Suprapubic skin (tissue), 4 donors: ENCODE data around the gene NRP1. TPM values are rescaled to one million over a fixed set of nuclear protein-coding genes. Genes with fewer than 3 reads are reported as not detected.

Experiments used
- DNase-seq, 2 donors: peaks; one replicate each; pipeline ENCODE4 v3.0.0-alpha.2; 2019; ENCODE audit warnings: low spot score in 2 of 2
- H3K27ac ChIP-seq: fragments of 200-600 bp; sonication (generic); one replicate; pipeline ENCODE4 v1.5.1; 2019
- H3K27me3 ChIP-seq: fragments of 200-600 bp; sonication (generic); one replicate; pipeline ENCODE4 v1.5.1; 2019
- H3K36me3 ChIP-seq: fragments of 200-600 bp; sonication (generic); one replicate; pipeline ENCODE4 v1.5.1; 2019
- H3K4me1 ChIP-seq: fragments of 200-600 bp; sonication (generic); one replicate; pipeline ENCODE4 v1.5.1; 2019
- H3K4me3 ChIP-seq: fragments of 200-600 bp; sonication (generic); one replicate; pipeline ENCODE4 v1.5.1; 2019; ENCODE audit warnings: mild to moderate bottlenecking
- H3K9me3 ChIP-seq: fragments of 200-600 bp; sonication (generic); one replicate; pipeline ENCODE4 v1.5.1; 2019
- EP300 ChIP-seq: sonication (generic); formaldehyde crosslinking; IDR thresholded peaks from one replicate; pipeline ENCODE4 v1.6.1; 2017; ENCODE audit warnings: antibody characterized with exemption
- POLR2A ChIP-seq, 2 donors: fragments of 450-650 bp; IDR thresholded peaks; one replicate each; pipeline ENCODE4 v1.6.1; 2017; ENCODE audit warnings: antibody characterized with exemption in 2 of 2, mild to moderate bottlenecking in 2 of 2, moderate library complexity in 2 of 2
- POLR2AphosphoS5 ChIP-seq, 3 donors: sonication (generic); formaldehyde crosslinking; IDR thresholded peaks; one replicate each; pipeline ENCODE4 v1.6.1; 2017; ENCODE audit warnings: antibody characterized with exemption in 3 of 3
- WGBS: methylation state at CpG from one replicate; pipeline ENCODE4 v1.1.5; 2018; 5-methylcytosine and 5-hydroxymethylcytosine counted together
- total RNA-seq, 4 donors: library from RNA; depleted of rRNA; stranded (reverse); fragments of >200 nt; gene quantifications; one replicate each; pipeline ENCODE4 v1.1.0, GENCODE V29; 2016
- TF ChIP-seq, protein P1 (sequence below), 2 donors: fragments of 200-600 bp in 1 of 2; fragments of 450-650 bp in 1 of 2; sonication (generic) in 1 of 2; IDR thresholded peaks; one replicate each; pipeline ENCODE4 v1.5.1; 2016 to 2019; ENCODE audit warnings: antibody characterized with exemption in 2 of 2, mild to moderate bottlenecking in 1 of 2, moderate library complexity in 1 of 2

Gene NRP1
- total RNA-seq, 4 donors from 2014 or later: 9.5 to 23.7 (median 18.2) TPM

GRCh38 chr10:33180390-33180789, 154.1 kb downstream of the NRP1 start:
- Histone ChIP-seq H3K36me3 (peaks cover 30% of the 10 kb centered on the region), H3K9me3 (no peaks in the 10 kb centered on the region), H3K4me3 (no peak overlapping the region), H3K4me1 (no peaks in the 10 kb centered on the region), H3K27ac (no peak overlapping the region), H3K27me3 (no peaks in the 10 kb centered on the region)
- no peak for TF ChIP-seq EP300
- TF ChIP-seq, protein P1, sequence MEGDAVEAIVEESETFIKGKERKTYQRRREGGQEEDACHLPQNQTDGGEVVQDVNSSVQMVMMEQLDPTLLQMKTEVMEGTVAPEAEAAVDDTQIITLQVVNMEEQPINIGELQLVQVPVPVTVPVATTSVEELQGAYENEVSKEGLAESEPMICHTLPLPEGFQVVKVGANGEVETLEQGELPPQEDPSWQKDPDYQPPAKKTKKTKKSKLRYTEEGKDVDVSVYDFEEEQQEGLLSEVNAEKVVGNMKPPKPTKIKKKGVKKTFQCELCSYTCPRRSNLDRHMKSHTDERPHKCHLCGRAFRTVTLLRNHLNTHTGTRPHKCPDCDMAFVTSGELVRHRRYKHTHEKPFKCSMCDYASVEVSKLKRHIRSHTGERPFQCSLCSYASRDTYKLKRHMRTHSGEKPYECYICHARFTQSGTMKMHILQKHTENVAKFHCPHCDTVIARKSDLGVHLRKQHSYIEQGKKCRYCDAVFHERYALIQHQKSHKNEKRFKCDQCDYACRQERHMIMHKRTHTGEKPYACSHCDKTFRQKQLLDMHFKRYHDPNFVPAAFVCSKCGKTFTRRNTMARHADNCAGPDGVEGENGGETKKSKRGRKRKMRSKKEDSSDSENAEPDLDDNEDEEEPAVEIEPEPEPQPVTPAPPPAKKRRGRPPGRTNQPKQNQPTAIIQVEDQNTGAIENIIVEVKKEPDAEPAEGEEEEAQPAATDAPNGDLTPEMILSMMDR (IDR thresholded peaks at IDR 0.05): no peak
- TF ChIP-seq POLR2AphosphoS5 (IDR thresholded peaks at IDR 0.05): no peak
- TF ChIP-seq POLR2A (IDR thresholded peaks at IDR 0.05): no peak
- 76% methylated on average over 5 of the region's 5 CpGs for WGBS
- no peak for DNase-seq

GRCh38 chr10:33179067-33179466, 155.4 kb downstream of the NRP1 start:
- Histone ChIP-seq H3K27me3 (no peaks in the 10 kb centered on the region), H3K4me3 (no peak overlapping the region), H3K4me1 (peaks cover 4% of the 10 kb centered on the region), H3K27ac (no peak overlapping the region), H3K36me3 (peaks cover 27% of the 10 kb centered on the region), H3K9me3 (no peaks in the 10 kb centered on the region)
- DNase-seq: no peak
- TF ChIP-seq, protein P1 (IDR thresholded peaks at IDR 0.05): no peak
- TF ChIP-seq EP300: no peak
- no peak for TF ChIP-seq POLR2AphosphoS5 (IDR thresholded peaks at IDR 0.05)
- no peak for TF ChIP-seq POLR2A (IDR thresholded peaks at IDR 0.05)
- WGBS: 73% methylated on average over 8 of the region's 8 CpGs

DNA sequence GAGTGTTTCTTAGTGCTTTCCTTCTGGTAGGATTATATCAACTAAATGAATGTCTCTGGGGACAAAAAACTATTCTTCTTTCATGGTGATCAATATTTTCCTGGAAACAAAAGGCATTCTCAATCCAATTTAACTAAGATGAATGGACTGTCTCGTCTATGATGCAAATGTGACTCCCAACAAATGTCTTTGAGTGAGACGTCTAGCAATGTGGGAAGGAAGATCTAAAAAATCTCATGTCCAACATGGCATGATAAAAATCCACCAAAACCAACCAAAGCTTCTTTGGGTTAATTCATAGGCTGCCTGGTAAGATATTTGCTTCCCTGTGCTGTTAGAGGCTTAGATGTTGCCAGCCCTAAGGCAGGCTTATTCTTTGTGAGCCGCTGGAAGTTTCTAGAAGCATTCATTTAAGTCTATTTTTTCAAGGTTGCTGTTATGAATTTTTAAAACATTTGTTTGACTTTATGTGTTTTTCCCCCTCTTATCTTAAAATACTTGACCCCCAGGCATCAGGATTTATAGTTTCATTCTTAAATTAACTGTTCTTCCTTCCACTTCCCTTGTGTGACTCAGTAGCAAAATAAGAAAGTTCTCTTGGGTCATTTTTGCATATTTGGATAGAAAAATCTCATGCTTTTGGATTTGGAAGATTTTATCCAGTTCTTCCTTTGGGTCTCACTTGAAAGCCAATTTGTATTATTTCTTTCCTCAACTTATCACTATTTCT, 156.3 kb downstream of the NRP1 start:
- peaks cover 4% of the 10 kb centered on the region for H3K4me1 ChIP-seq
- H3K4me3 ChIP-seq: no peak overlapping the region
- H3K36me3 ChIP-seq: peaks cover 23% of the 10 kb centered on the region
- H3K27me3 ChIP-seq: no peaks in the 10 kb centered on the region
- no peaks in the 10 kb centered on the region for H3K9me3 ChIP-seq
- TF ChIP-seq POLR2A (IDR thresholded peaks at IDR 0.05): no peak
- TF ChIP-seq, protein P1 (IDR thresholded peaks at IDR 0.05): no peak
- TF ChIP-seq POLR2AphosphoS5 (IDR thresholded peaks at IDR 0.05): no peak
- no peak for TF ChIP-seq EP300
- no peak for DNase-seq
- WGBS: 54% methylated on average over 3 of the region's 3 CpGs
- no peak overlapping the region for H3K27ac ChIP-seq

DNA sequence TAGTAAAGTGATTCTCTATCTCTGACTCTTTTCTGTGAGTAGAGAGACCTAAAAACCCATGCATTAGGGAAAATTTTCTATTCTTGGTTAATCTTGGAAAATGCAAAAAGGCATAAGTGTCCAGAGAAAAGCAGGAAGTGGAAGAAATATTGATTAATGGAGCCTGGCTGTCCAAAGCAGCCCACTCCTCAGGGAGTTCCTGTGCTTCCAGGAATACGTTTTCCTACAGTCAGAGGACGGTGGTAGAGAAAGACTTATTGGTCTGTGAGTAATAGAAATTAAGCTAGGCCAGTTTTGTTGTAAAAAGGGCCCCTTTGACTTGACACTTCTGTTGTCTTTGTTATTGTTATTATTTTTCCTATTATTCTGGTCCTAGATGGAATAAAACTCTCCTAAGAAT, 157.8 kb downstream of the NRP1 start:
- peaks cover 4% of the 10 kb centered on the region for H3K4me1 ChIP-seq
- H3K9me3 ChIP-seq: no peaks in the 10 kb centered on the region
- H3K4me3 ChIP-seq: no peak overlapping the region
- no peaks in the 10 kb centered on the region for H3K27me3 ChIP-seq
- no peak for DNase-seq
- H3K36me3 ChIP-seq: peaks cover 16% of the 10 kb centered on the region
- WGBS: 74% methylated on average over 2 of the region's 2 CpGs
- no peak overlapping the region for H3K27ac ChIP-seq
- TF ChIP-seq POLR2AphosphoS5 (IDR thresholded peaks at IDR 0.05): no peak
- no peak for TF ChIP-seq POLR2A (IDR thresholded peaks at IDR 0.05)
- TF ChIP-seq EP300: no peak
- TF ChIP-seq, protein P1 (IDR thresholded peaks at IDR 0.05): no peak

DNA sequence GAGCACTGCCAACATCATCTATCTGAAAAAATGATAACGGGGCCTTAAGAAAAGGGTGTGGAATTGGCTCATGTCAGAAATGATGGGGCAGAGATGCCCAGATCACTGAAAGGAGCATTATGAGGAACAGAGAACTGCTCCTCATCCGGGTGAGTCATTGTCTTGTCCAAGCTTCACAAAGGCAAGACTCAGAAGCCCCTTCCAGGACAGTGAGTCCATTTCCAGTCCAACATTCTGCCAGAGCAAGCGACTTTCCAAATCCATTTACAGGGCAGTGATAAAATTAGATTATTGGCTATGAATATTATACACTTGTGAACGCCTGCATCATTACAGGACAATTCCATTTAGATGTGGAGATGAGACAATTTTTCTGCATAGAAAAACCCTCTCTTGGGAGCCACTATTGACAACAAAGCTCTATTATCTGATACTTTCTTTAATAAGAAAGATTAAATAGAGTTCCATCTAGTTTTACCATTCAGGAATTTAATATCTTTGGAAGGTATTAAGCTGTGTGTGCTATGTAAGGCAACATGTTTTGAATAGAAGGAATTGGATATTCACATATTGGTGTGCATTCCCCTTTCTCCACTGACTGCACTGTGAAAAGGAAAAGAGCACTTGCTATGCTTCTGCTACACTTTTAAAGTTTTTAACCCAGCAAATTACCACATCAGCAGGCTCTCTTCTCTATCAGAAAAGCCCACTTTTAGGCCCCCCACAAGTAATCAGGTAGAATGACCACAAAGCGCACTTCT, 159.6 kb downstream of the NRP1 start:
- no peaks in the 10 kb centered on the region for H3K9me3 ChIP-seq
- peaks cover 5% of the 10 kb centered on the region for H3K36me3 ChIP-seq
- TF ChIP-seq POLR2AphosphoS5 (IDR thresholded peaks at IDR 0.05) (no peak), POLR2A (IDR thresholded peaks at IDR 0.05) (no peak), EP300 (no peak)
- TF ChIP-seq, protein P1 (IDR thresholded peaks at IDR 0.05): no peak
- peaks cover 4% of the 10 kb centered on the region for H3K4me1 ChIP-seq
- H3K27ac ChIP-seq: no peak overlapping the region
- DNase-seq: no peak
- H3K4me3 ChIP-seq: no peak overlapping the region
- H3K27me3 ChIP-seq: no peaks in the 10 kb centered on the region
- 62% methylated on average over 5 of the region's 5 CpGs for WGBS
